HL-60 (cell line): ENCODE results near the gene MAPK7.

ENCODE experiments used
- POLR2AphosphoS5 ChIP-seq: IDR thresholded peaks from 2 replicates; pipeline ENCODE4 v1.6.1; 2012; ENCODE audit warnings: low read depth
- TF ChIP-seq, protein P1 (sequence below): IDR thresholded peaks from one replicate; pipeline ENCODE4 v1.5.1; 2011; ENCODE audit warnings: low read length, control low read depth, inconsistent platforms; ENCODE audit not compliant: insufficient read depth

DNA sequence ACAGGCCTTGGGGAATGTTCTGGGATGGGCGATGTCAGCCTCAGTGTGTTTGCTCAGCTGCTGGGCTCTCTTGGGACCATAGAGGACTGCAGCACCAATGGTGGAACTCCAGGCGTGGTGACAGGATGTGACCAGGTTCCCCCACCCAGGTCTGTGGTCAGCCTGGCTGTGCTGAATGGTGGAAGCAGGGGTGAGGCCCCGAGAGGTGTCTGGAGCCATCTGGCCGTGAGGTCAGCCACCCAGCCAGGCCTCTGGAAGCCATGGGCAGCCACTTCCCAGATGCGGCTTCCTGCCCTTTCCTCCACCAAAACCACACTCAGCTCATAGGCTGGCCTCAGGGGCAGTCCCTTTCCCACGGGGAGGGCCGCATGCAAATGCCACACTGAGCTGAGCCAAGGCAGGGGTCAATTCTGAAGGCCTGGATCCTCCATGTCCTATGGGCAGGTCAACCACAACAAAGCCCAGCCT lies 7.8 kb upstream of the MAPK7 start:
- TF ChIP-seq, protein P1, sequence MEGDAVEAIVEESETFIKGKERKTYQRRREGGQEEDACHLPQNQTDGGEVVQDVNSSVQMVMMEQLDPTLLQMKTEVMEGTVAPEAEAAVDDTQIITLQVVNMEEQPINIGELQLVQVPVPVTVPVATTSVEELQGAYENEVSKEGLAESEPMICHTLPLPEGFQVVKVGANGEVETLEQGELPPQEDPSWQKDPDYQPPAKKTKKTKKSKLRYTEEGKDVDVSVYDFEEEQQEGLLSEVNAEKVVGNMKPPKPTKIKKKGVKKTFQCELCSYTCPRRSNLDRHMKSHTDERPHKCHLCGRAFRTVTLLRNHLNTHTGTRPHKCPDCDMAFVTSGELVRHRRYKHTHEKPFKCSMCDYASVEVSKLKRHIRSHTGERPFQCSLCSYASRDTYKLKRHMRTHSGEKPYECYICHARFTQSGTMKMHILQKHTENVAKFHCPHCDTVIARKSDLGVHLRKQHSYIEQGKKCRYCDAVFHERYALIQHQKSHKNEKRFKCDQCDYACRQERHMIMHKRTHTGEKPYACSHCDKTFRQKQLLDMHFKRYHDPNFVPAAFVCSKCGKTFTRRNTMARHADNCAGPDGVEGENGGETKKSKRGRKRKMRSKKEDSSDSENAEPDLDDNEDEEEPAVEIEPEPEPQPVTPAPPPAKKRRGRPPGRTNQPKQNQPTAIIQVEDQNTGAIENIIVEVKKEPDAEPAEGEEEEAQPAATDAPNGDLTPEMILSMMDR, result no peak
- TF ChIP-seq POLR2AphosphoS5, result no peak
